ENCODE measurements around the gene TP53BP2.

TP53BP2 gene

GRCh38 chr1:223772771-223773160 is 73.0 kb downstream of the TP53BP2 start:
- no peak for TF ChIP-seq GATA2 (IDR thresholded peaks at IDR 0.05; ENCODE audit: low read depth, low read length)
- no peak for TF ChIP-seq GATA3 (IDR thresholded peaks at IDR 0.05; ENCODE audit: low read depth, low read length)

- TF ChIP-seq GATA2 (IDR thresholded peaks at IDR 0.05; ENCODE audit: low read depth, low read length) (no peak), GATA3 (IDR thresholded peaks at IDR 0.05; ENCODE audit: low read depth, low read length) (no peak)
Observed at GRCh38 chr1:223771814-223772770, 73.7 kb downstream of the TP53BP2 start.

GRCh38 chr1:223771469-223771813 is 74.3 kb downstream of the TP53BP2 start:
- TF ChIP-seq GATA2 (IDR thresholded peaks at IDR 0.05; ENCODE audit: low read depth, low read length) = no peak
- no peak for TF ChIP-seq GATA3 (IDR thresholded peaks at IDR 0.05; ENCODE audit: low read depth, low read length)

GRCh38 chr1:223770621-223771315 is 75.0 kb downstream of the TP53BP2 start:
- no peak for TF ChIP-seq GATA2 (IDR thresholded peaks at IDR 0.05; ENCODE audit: low read depth, low read length)
- TF ChIP-seq GATA3 (IDR thresholded peaks at IDR 0.05; ENCODE audit: low read depth, low read length) = no peak

GRCh38 chr1:223765719-223766340 is 79.9 kb downstream of the TP53BP2 start:
- TF ChIP-seq GATA2 (IDR thresholded peaks at IDR 0.05; ENCODE audit: low read depth, low read length) = no peak

- TF ChIP-seq GATA2 (IDR thresholded peaks at IDR 0.05; ENCODE audit: low read depth, low read length) (no peak), GATA3 (IDR thresholded peaks at IDR 0.05; ENCODE audit: low read depth, low read length) (no peak)
Observed at GRCh38 chr1:223765036-223765718, 80.6 kb downstream of the TP53BP2 start.

- TF ChIP-seq GATA3 (IDR thresholded peaks at IDR 0.05; ENCODE audit: low read depth, low read length) (no peak), GATA2 (IDR thresholded peaks at IDR 0.05; ENCODE audit: low read depth, low read length) (no peak)
Observed at GRCh38 chr1:223763881-223764280, 81.9 kb downstream of the TP53BP2 start.

- no peak for TF ChIP-seq GATA3 (IDR thresholded peaks at IDR 0.05; ENCODE audit: low read depth, low read length)
- TF ChIP-seq GATA2 (IDR thresholded peaks at IDR 0.05; ENCODE audit: low read depth, low read length) = no peak
Observed at GRCh38 chr1:223763251-223763650, 82.5 kb downstream of the TP53BP2 start.

- TF ChIP-seq GATA3 (IDR thresholded peaks at IDR 0.05; ENCODE audit: low read depth, low read length) = no peak
- no peak for TF ChIP-seq GATA2 (IDR thresholded peaks at IDR 0.05; ENCODE audit: low read depth, low read length)
Observed at GRCh38 chr1:223761411-223761810, 84.3 kb downstream of the TP53BP2 start.

GRCh38 chr1:223760833-223761232 is 84.9 kb downstream of the TP53BP2 start:
- TF ChIP-seq GATA2 (IDR thresholded peaks at IDR 0.05; ENCODE audit: low read depth, low read length) (no peak), GATA3 (IDR thresholded peaks at IDR 0.05; ENCODE audit: low read depth, low read length) (no peak)

GRCh38 chr1:223759273-223759672 is 86.5 kb downstream of the TP53BP2 start:
- TF ChIP-seq GATA2 (IDR thresholded peaks at IDR 0.05; ENCODE audit: low read depth, low read length) (no peak), GATA3 (IDR thresholded peaks at IDR 0.05; ENCODE audit: low read depth, low read length) (no peak)

GRCh38 chr1:223758734-223759133 is 87.0 kb downstream of the TP53BP2 start:
- TF ChIP-seq GATA3 (IDR thresholded peaks at IDR 0.05; ENCODE audit: low read depth, low read length) (no peak), GATA2 (IDR thresholded peaks at IDR 0.05; ENCODE audit: low read depth, low read length) (no peak)

GRCh38 chr1:223756806-223757700 is 88.7 kb downstream of the TP53BP2 start:
- TF ChIP-seq GATA2 (IDR thresholded peaks at IDR 0.05; ENCODE audit: low read depth, low read length) (no peak), GATA3 (IDR thresholded peaks at IDR 0.05; ENCODE audit: low read depth, low read length) (no peak)

Data from SH-SY5Y (cell line).